Measurements from ENCODE around the gene NFAT5. TPM values are rescaled to one million over a fixed set of nuclear protein-coding genes. Genes with fewer than 3 reads are reported as not detected.

Gene NFAT5
- total and polyA plus RNA-seq, 4 donors, result 5.2 to 111 (median 22.5) TPM

- H3K4me1 ChIP-seq (ENCODE audit: control insufficient read depth in 5 of 5, insufficient read depth in 5 of 5, low read length in 5 of 5), result peaks cover 0 to 10% (median 4%) of the 10 kb centered on the region in 5 donors
- TF ChIP-seq CTCF (IDR thresholded peaks at IDR 0.05; ENCODE audit: control extremely low read depth, extremely low read depth), result no peak
- no peak overlapping the region for H3K9ac ChIP-seq (ENCODE audit: insufficient read depth in 1 of 2, low read length in 2 of 2)
- no peak overlapping the region for H3K27ac ChIP-seq (ENCODE audit: low read depth in 1 of 2, low read length in 1 of 2)
- DNase-seq (no peak), ATAC-seq (ENCODE audit: insufficient read depth, low FRiP score) (no peak)
- no peaks in the 10 kb centered on the region for H3K27me3 ChIP-seq (ENCODE audit: control insufficient read depth in 3 of 3, insufficient read depth in 3 of 3, low read length in 2 of 3)
- no peaks in the 10 kb centered on the region for H3K9me3 ChIP-seq (ENCODE audit: control insufficient read depth in 4 of 4, insufficient read depth in 3 of 4, low read length in 3 of 4)
- H3K4me3 ChIP-seq, result no peak overlapping the region
- peaks cover 0 to 2% (median 0%) of the 10 kb centered on the region in 4 donors for H3K36me3 ChIP-seq (ENCODE audit: control insufficient read depth in 4 of 4, insufficient read depth in 4 of 4, low read length in 4 of 4)
- 75 to 81% methylated on average over 7 of the region's 7 CpGs for WGBS, 2 donors
Observed at GRCh38 chr16:69589434-69590269, 23.9 kb downstream of the NFAT5 start.

- DNase-seq (no peak), ATAC-seq (ENCODE audit: insufficient read depth, low FRiP score) (no peak)
- no peak for TF ChIP-seq CTCF (IDR thresholded peaks at IDR 0.05; ENCODE audit: control extremely low read depth, extremely low read depth)
- Histone ChIP-seq H3K4me3 (no peak overlapping the region), H3K9ac (ENCODE audit: insufficient read depth in 1 of 2, low read length in 2 of 2) (no peak overlapping the region), H3K36me3 (ENCODE audit: control insufficient read depth in 4 of 4, insufficient read depth in 4 of 4, low read length in 4 of 4) (peaks cover 0 to 3% (median under 1%) of the 10 kb centered on the region in 4 donors), H3K27me3 (ENCODE audit: control insufficient read depth in 3 of 3, insufficient read depth in 3 of 3, low read length in 2 of 3) (no peaks in the 10 kb centered on the region), H3K27ac (ENCODE audit: low read depth in 1 of 2, low read length in 1 of 2) (no peak overlapping the region), H3K4me1 (ENCODE audit: control insufficient read depth in 5 of 5, insufficient read depth in 5 of 5, low read length in 5 of 5) (peaks cover 0 to 13% (median 4%) of the 10 kb centered on the region in 5 donors), H3K9me3 (ENCODE audit: control insufficient read depth in 4 of 4, insufficient read depth in 3 of 4, low read length in 3 of 4) (no peaks in the 10 kb centered on the region)
- WGBS, 2 donors, result 91 to 93% methylated on average over 3 of the region's 3 CpGs
Observed at GRCh38 chr16:69590590-69590989, 24.8 kb downstream of the NFAT5 start.

- 94 to 97% methylated on average over 4 of the region's 4 CpGs for WGBS, 2 donors
- no peaks in the 10 kb centered on the region for H3K27me3 ChIP-seq (ENCODE audit: control insufficient read depth in 3 of 3, insufficient read depth in 3 of 3, low read length in 2 of 3)
- peaks cover 0 to 3% (median 0%) of the 10 kb centered on the region in 4 donors for H3K36me3 ChIP-seq (ENCODE audit: control insufficient read depth in 4 of 4, insufficient read depth in 4 of 4, low read length in 4 of 4)
- H3K9ac ChIP-seq (ENCODE audit: insufficient read depth in 1 of 2, low read length in 2 of 2), result no peak overlapping the region
- peak in 1 of 3 donors; percentile 25 for DNase-seq
- H3K27ac ChIP-seq (ENCODE audit: low read depth in 1 of 2, low read length in 1 of 2), result no peak overlapping the region
- peaks cover 0 to 11% (median 0%) of the 10 kb centered on the region in 5 donors for H3K4me1 ChIP-seq (ENCODE audit: control insufficient read depth in 5 of 5, insufficient read depth in 5 of 5, low read length in 5 of 5)
- ATAC-seq (ENCODE audit: insufficient read depth, low FRiP score), result no peak
- no peak overlapping the region for H3K4me3 ChIP-seq
- H3K9me3 ChIP-seq (ENCODE audit: control insufficient read depth in 4 of 4, insufficient read depth in 3 of 4, low read length in 3 of 4), result no peaks in the 10 kb centered on the region
- TF ChIP-seq CTCF (IDR thresholded peaks at IDR 0.05; ENCODE audit: control extremely low read depth, extremely low read depth), result no peak
Observed at GRCh38 chr16:69593751-69594255, 28.0 kb downstream of the NFAT5 start.

Data from lung (tissue), 12 donors.